ENCODE data around the gene STK24. TPM values are rescaled to one million over a fixed set of nuclear protein-coding genes. Genes with fewer than 3 reads are reported as not detected.
A peak's percentile ranks its signal among the peaks of the same experiment; 100 is the strongest.

Gene STK24
- total RNA-seq, 1 donor from 2014 or later = 66.2 TPM

DNA sequence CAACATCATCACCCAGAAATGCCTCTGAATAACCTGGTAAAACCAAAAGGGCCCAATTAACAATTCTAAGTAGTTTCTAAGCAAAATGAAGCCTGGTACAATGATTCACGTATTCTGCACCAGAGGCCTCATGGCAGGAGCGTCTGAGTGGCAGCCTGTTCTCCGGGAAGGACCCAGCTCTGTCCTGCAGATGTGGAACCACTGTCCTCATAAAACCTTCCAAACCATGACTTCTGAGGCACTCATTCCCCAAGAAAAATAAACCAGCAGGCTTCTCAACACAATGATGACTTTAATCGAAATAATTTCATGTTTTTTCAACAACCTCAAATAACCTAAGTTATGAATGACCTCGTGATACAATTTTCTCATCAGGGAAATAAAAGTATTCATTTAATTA lies 89.9 kb downstream of the STK24 start:
- Histone ChIP-seq H3K36me3 (no peaks in the 10 kb centered on the region), H3K27ac (replicated peaks) (no peak overlapping the region), H3K9me3 (replicated peaks) (no peaks in the 10 kb centered on the region), H3K27me3 (ENCODE audit: low read depth) (no peaks in the 10 kb centered on the region), H3K4me3 (no peak overlapping the region), H3K4me1 (peaks cover 95% of the 10 kb centered on the region)
- TF ChIP-seq, protein P1, sequence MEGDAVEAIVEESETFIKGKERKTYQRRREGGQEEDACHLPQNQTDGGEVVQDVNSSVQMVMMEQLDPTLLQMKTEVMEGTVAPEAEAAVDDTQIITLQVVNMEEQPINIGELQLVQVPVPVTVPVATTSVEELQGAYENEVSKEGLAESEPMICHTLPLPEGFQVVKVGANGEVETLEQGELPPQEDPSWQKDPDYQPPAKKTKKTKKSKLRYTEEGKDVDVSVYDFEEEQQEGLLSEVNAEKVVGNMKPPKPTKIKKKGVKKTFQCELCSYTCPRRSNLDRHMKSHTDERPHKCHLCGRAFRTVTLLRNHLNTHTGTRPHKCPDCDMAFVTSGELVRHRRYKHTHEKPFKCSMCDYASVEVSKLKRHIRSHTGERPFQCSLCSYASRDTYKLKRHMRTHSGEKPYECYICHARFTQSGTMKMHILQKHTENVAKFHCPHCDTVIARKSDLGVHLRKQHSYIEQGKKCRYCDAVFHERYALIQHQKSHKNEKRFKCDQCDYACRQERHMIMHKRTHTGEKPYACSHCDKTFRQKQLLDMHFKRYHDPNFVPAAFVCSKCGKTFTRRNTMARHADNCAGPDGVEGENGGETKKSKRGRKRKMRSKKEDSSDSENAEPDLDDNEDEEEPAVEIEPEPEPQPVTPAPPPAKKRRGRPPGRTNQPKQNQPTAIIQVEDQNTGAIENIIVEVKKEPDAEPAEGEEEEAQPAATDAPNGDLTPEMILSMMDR (IDR thresholded peaks at IDR 0.05; ENCODE audit: borderline replicate concordance) = no peak
- intact Hi-C loops (cut with micrococcal nuclease) = loop anchor here (10.0 kb wide), 1 partner anchor 88 kb away; the partner anchor contains the start of gene STK24
- DNase-seq = no peak

GRCh38 chr13:98486412-98486811 lies 90.5 kb downstream of the STK24 start:
- Histone ChIP-seq H3K27ac (replicated peaks) (no peak overlapping the region), H3K4me3 (no peak overlapping the region), H3K4me1 (peaks cover 96% of the 10 kb centered on the region), H3K27me3 (ENCODE audit: low read depth) (no peaks in the 10 kb centered on the region), H3K36me3 (no peaks in the 10 kb centered on the region), H3K9me3 (replicated peaks) (no peaks in the 10 kb centered on the region)
- TF ChIP-seq, protein P1 (IDR thresholded peaks at IDR 0.05; ENCODE audit: borderline replicate concordance) = no peak
- DNase-seq = no peak
- intact Hi-C loops (cut with micrococcal nuclease) = loop anchor here (10.0 kb wide), 1 partner anchor 88 kb away; the partner anchor contains the start of gene STK24

GRCh38 chr13:98485561-98485960 lies 91.3 kb downstream of the STK24 start:
- TF ChIP-seq, protein P1 (IDR thresholded peaks at IDR 0.05; ENCODE audit: borderline replicate concordance) = no peak
- H3K4me3 ChIP-seq = no peak overlapping the region
- H3K36me3 ChIP-seq = no peaks in the 10 kb centered on the region
- intact Hi-C loops (cut with micrococcal nuclease) = loop anchor here (10.0 kb wide), 1 partner anchor 89 kb away; the partner anchor contains the start of gene STK24
- H3K4me1 ChIP-seq = peaks cover 96% of the 10 kb centered on the region
- no peaks in the 10 kb centered on the region for H3K27me3 ChIP-seq (ENCODE audit: low read depth)
- DNase-seq = no peak
- H3K27ac ChIP-seq (replicated peaks) = peak overlapping the region; percentile 88
- H3K9me3 ChIP-seq (replicated peaks) = no peaks in the 10 kb centered on the region

GRCh38 chr13:98484289-98485219 lies 92.4 kb downstream of the STK24 start:
- Histone ChIP-seq H3K4me3 (peak overlapping the region; percentile 9), H3K36me3 (no peaks in the 10 kb centered on the region), H3K27ac (replicated peaks) (peak overlapping the region; percentile 88), H3K4me1 (peaks cover 95% of the 10 kb centered on the region), H3K27me3 (ENCODE audit: low read depth) (no peaks in the 10 kb centered on the region), H3K9me3 (replicated peaks) (no peaks in the 10 kb centered on the region)
- TF ChIP-seq, protein P1 (IDR thresholded peaks at IDR 0.05; ENCODE audit: borderline replicate concordance) = no peak
- DNase-seq = peak; percentile 51
- intact Hi-C loops (cut with micrococcal nuclease) = loop anchor here (10.0 kb wide), 1 partner anchor 90 kb away; the partner anchor contains the start of gene STK24

DNA sequence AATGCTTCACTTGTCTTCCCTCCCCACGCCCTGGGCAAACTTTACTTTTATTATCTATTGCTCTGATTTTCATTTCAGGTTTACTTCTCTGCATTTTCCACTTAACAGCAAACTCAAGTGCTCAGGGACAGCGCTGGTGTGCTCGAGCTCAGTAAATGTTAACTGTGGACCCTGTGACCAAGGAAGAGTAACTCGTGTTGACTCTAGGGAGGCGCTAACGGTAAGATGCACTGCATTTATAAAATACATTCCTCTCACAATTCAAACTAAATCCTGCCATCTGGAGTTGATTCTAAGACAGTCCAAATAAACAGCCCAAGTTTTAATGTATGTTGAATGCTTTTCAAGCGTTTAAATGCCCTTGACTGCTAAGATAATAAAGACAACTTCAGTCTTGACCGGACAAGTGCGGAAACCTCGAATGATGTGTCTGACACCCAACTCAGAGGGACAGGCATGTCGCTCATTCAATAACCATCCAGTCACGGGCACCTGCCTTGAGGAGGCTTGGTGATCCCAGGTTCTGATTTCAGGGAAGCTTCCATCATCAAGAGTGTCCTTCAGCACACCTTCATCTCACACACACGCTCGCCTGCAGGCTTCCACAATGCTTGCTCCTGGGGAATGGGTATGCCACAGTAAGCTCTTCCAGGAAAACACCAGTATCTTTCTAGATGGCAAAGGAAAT lies 93.2 kb downstream of the STK24 start:
- TF ChIP-seq, protein P1 (IDR thresholded peaks at IDR 0.05; ENCODE audit: borderline replicate concordance) = no peak
- peak overlapping the region; percentile 33 for H3K4me3 ChIP-seq
- peaks cover 95% of the 10 kb centered on the region for H3K4me1 ChIP-seq
- no peaks in the 10 kb centered on the region for H3K9me3 ChIP-seq (replicated peaks)
- H3K27me3 ChIP-seq (ENCODE audit: low read depth) = no peaks in the 10 kb centered on the region
- DNase-seq = no peak
- intact Hi-C loops (cut with micrococcal nuclease) = loop anchor here (10.0 kb wide), 1 partner anchor 91 kb away; the partner anchor contains the start of gene STK24
- H3K36me3 ChIP-seq = no peaks in the 10 kb centered on the region
- peak overlapping the region; percentile 88 for H3K27ac ChIP-seq (replicated peaks)

Measured in left ventricle myocardium inferior (tissue), 1 donor.